SU-DHL-6 (cell line): Measurements from ENCODE around the gene NDST4.

Experiments
- H2AFZ ChIP-seq: fragments of 200-600 bp; sonication (generic); 2 replicates; pipeline ENCODE4 v1.6.1; 2014; ENCODE audit warnings: low read depth, mild to moderate bottlenecking, moderate library complexity, mixed read lengths, antibody characterized with exemption, low read length; ENCODE audit not compliant: severe bottlenecking
- H3F3A ChIP-seq: fragments of 200-600 bp; shearing (Covaris generic); 2 replicates; pipeline ENCODE4 v1.6.0; 2016; ENCODE audit warnings: antibody characterized with exemption, mild to moderate bottlenecking; ENCODE audit not compliant: insufficient read depth
- H3K27ac ChIP-seq: fragments of 200-600 bp; sonication (generic); 2 replicates; pipeline ENCODE4 v1.5.1; 2016; ENCODE audit warnings: low read depth, mild to moderate bottlenecking, low read length, moderate library complexity, mixed read lengths
- H3K27me3 ChIP-seq: fragments of 200-600 bp; sonication (generic), shearing (Covaris generic); 2 replicates; pipeline ENCODE4 v1.6.0; 2014; ENCODE audit warnings: mild to moderate bottlenecking, low read length
- H3K36me3 ChIP-seq: fragments of 200-600 bp; sonication (generic); 2 replicates; pipeline ENCODE4 v1.6.1; 2014; ENCODE audit warnings: mild to moderate bottlenecking, low read length, mixed read lengths
- H3K4me2 ChIP-seq: fragments of 300-600, 200-600 bp; shearing (Covaris generic), sonication (generic); 2 replicates; pipeline ENCODE4 v1.6.0; 2014; ENCODE audit warnings: low read length, low read depth, mild to moderate bottlenecking; ENCODE audit not compliant: poor library complexity, severe bottlenecking
- H3K4me3 ChIP-seq: fragments of 200-600 bp; sonication (generic); 2 replicates; pipeline ENCODE4 v1.5.1; 2014; ENCODE audit warnings: antibody characterized with exemption, low read length, mild to moderate bottlenecking, mixed read lengths; ENCODE audit not compliant: insufficient read depth, poor library complexity, severe bottlenecking
- H3K79me2 ChIP-seq: fragments of 200-600 bp; sonication (generic); 2 replicates; pipeline ENCODE4 v1.6.1; 2014; ENCODE audit warnings: mild to moderate bottlenecking, low read length, moderate library complexity; ENCODE audit not compliant: insufficient read depth
- H3K9ac ChIP-seq: fragments of 200-600 bp; sonication (generic); 2 replicates; pipeline ENCODE4 v1.7.0; 2014; ENCODE audit warnings: mild to moderate bottlenecking, low read length
- H3K9me2 ChIP-seq: fragments of 200-600 bp; sonication (generic); replicated peaks from 2 replicates; pipeline ENCODE4 v1.6.1; 2014; ENCODE audit warnings: low read length; ENCODE audit not compliant: insufficient read depth
- H3K9me3 ChIP-seq: fragments of 200-600 bp; sonication (generic); 2 replicates; pipeline ENCODE4 v1.6.1; 2014; ENCODE audit warnings: low read length, mixed read lengths; ENCODE audit not compliant: insufficient read depth
- H4K20me1 ChIP-seq: fragments of 200-600 bp; sonication (generic); 2 replicates; pipeline ENCODE4 v1.6.1; 2014; ENCODE audit warnings: low read depth, mild to moderate bottlenecking, antibody characterized with exemption, low read length, moderate library complexity, mixed read lengths
- EZH2phosphoT487 ChIP-seq: fragments of 200-600 bp; sonication (generic), shearing (Covaris generic); conservative IDR thresholded peaks from 2 replicates; pipeline ENCODE4 v1.6.1; 2018; ENCODE audit warnings: mild to moderate bottlenecking, antibody characterized with exemption, low read length, moderate library complexity, mixed read lengths
- TF ChIP-seq, protein P1 (sequence below): fragments of 200-600 bp; sonication (generic); IDR thresholded peaks from one replicate; pipeline ENCODE4 v1.5.1; 2017; ENCODE audit warnings: antibody characterized with exemption, mild to moderate bottlenecking, low read length, moderate library complexity; ENCODE audit not compliant: insufficient read depth, poor library complexity, severe bottlenecking

NDST4 gene

DNA sequence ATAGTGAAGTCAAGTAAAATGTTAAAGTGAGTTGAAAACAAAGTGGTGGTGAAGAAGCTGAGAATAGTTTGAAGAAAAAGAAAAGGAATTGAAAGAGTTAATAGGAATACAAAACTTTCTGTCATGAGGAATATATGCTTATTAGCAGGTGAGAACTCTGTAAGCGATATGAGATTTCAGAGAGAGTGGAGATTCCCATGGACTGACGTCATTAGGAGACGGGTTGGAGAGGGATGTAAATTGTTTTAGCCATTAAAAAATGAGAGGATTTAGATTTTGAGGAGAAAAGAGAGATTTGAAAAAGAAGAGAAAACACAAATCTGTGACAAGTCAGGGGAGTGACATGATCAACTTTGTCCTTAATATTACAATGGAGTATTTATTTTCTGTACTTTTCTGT lies 11.7 kb downstream of the NDST4 start:
- no peak overlapping the region for H3K9ac ChIP-seq
- H3K4me3 ChIP-seq, result no peak overlapping the region
- no peaks in the 10 kb centered on the region for H3K79me2 ChIP-seq
- H3K4me2 ChIP-seq, result no peak overlapping the region
- H4K20me1 ChIP-seq, result no peaks in the 10 kb centered on the region
- H3K9me3 ChIP-seq, result no peaks in the 10 kb centered on the region
- H3K36me3 ChIP-seq, result no peaks in the 10 kb centered on the region
- no peaks in the 10 kb centered on the region for H3K27me3 ChIP-seq
- no peaks in the 10 kb centered on the region for H3K9me2 ChIP-seq
- no peaks in the 10 kb centered on the region for H3F3A ChIP-seq
- TF ChIP-seq EZH2phosphoT487, result no peak
- no peak overlapping the region for H3K27ac ChIP-seq
- no peak overlapping the region for H2AFZ ChIP-seq

DNA sequence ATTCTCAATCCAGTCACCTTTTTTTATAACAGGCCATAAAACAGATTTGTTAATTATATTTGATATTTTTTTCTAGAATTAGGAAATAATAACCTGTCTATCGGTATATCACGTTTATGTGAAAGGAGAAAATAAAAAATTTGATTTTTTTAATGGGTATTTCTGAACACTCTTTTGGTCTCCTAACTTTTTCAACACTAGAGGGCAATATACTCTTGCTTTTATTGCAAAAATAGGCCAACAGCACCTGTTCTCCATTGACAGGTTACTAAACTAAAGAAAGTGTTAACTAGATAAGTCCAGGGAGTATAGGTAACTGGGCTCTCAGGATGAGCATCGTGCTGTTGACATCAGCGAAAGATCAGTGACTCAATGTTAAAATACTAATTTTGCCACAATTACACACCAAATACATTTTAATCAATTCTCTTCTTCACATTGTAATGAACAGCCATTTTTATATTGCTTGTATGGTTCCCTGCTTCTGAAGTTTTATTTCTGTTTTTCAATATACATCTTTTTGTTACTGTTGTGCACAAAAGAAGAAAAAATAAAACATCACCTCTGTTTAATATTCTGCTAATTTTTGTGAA lies 22.8 kb downstream of the NDST4 start:
- no peaks in the 10 kb centered on the region for H3F3A ChIP-seq
- no peaks in the 10 kb centered on the region for H3K36me3 ChIP-seq
- no peak for TF ChIP-seq EZH2phosphoT487
- TF ChIP-seq, protein P1, sequence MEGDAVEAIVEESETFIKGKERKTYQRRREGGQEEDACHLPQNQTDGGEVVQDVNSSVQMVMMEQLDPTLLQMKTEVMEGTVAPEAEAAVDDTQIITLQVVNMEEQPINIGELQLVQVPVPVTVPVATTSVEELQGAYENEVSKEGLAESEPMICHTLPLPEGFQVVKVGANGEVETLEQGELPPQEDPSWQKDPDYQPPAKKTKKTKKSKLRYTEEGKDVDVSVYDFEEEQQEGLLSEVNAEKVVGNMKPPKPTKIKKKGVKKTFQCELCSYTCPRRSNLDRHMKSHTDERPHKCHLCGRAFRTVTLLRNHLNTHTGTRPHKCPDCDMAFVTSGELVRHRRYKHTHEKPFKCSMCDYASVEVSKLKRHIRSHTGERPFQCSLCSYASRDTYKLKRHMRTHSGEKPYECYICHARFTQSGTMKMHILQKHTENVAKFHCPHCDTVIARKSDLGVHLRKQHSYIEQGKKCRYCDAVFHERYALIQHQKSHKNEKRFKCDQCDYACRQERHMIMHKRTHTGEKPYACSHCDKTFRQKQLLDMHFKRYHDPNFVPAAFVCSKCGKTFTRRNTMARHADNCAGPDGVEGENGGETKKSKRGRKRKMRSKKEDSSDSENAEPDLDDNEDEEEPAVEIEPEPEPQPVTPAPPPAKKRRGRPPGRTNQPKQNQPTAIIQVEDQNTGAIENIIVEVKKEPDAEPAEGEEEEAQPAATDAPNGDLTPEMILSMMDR, result peak; percentile 21
- H3K4me2 ChIP-seq, result no peak overlapping the region
- no peaks in the 10 kb centered on the region for H3K9me3 ChIP-seq
- no peak overlapping the region for H2AFZ ChIP-seq
- no peaks in the 10 kb centered on the region for H3K27me3 ChIP-seq
- no peaks in the 10 kb centered on the region for H4K20me1 ChIP-seq
- H3K9me2 ChIP-seq, result no peaks in the 10 kb centered on the region
- H3K79me2 ChIP-seq, result no peaks in the 10 kb centered on the region
- H3K4me3 ChIP-seq, result no peak overlapping the region
- no peak overlapping the region for H3K27ac ChIP-seq
- no peak overlapping the region for H3K9ac ChIP-seq

DNA sequence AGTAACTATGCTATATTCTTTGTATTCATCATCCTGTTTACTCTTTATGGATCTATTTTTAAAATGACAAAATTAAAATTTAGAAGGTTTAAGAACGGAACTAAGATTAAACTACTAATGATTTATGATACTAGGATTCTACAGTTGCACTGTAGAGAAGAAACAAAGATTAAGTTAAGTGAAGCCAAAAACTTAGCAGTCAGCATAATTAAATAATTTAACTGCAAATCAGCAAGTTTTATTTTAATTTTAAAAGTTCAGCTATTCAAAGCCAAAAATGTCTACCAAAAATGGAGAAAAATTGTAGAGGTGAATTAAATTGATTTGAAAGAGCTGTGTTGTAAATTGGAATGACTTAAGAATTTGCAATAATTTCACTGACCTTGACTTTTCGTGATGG lies 30.8 kb downstream of the NDST4 start:
- no peaks in the 10 kb centered on the region for H3K9me2 ChIP-seq
- no peaks in the 10 kb centered on the region for H3K9me3 ChIP-seq
- no peaks in the 10 kb centered on the region for H3K79me2 ChIP-seq
- no peak overlapping the region for H3K9ac ChIP-seq
- H3K4me3 ChIP-seq, result no peak overlapping the region
- no peak for TF ChIP-seq EZH2phosphoT487
- TF ChIP-seq, protein P1, result no peak
- no peak overlapping the region for H3K27ac ChIP-seq
- H3K36me3 ChIP-seq, result no peaks in the 10 kb centered on the region
- no peaks in the 10 kb centered on the region for H4K20me1 ChIP-seq
- H3K27me3 ChIP-seq, result no peaks in the 10 kb centered on the region
- H3K4me2 ChIP-seq, result no peak overlapping the region
- H2AFZ ChIP-seq, result peak overlapping the region; percentile 39
- H3F3A ChIP-seq, result no peaks in the 10 kb centered on the region

DNA sequence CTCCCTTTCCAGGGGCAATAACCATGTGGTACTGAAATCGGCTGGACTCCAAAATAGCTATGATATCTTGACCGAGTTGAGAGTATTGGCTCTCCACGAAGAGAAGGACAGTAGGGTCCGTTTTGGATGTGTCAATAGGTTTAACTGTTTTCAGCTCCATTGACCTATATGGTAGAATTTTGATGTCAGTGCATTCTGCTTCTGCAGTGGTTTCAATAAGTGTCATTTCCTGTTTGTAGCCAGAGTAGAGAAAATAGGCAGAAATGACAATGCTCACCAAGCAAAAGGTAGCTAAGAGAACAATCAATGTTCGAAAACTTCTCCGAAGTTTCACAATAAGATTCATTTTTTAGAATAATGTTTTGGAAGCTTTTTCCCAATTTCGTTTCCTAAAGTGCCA lies 36.7 kb downstream of the NDST4 start:
- H3K9me2 ChIP-seq, result no peaks in the 10 kb centered on the region
- no peak overlapping the region for H3K4me2 ChIP-seq
- H3K9ac ChIP-seq, result no peak overlapping the region
- H3K4me3 ChIP-seq, result no peak overlapping the region
- no peak overlapping the region for H3K27ac ChIP-seq
- H3K27me3 ChIP-seq, result no peaks in the 10 kb centered on the region
- H2AFZ ChIP-seq, result no peak overlapping the region
- TF ChIP-seq, protein P1, result no peak
- no peak for TF ChIP-seq EZH2phosphoT487
- no peaks in the 10 kb centered on the region for H4K20me1 ChIP-seq
- no peaks in the 10 kb centered on the region for H3K36me3 ChIP-seq
- no peaks in the 10 kb centered on the region for H3K79me2 ChIP-seq
- H3K9me3 ChIP-seq, result no peaks in the 10 kb centered on the region
- H3F3A ChIP-seq, result no peaks in the 10 kb centered on the region
